Measurements from ENCODE around the gene SLC6A2. TPM values are rescaled to one million over a fixed set of nuclear protein-coding genes. Genes with fewer than 3 reads are reported as not detected.

Gene SLC6A2
- total and polyA plus RNA-seq, 2 of the 13 experiments (the other 11 are each of a cell fraction or from before 2014, with no cell fraction given) = 0.62 to 0.66 TPM

DNA sequence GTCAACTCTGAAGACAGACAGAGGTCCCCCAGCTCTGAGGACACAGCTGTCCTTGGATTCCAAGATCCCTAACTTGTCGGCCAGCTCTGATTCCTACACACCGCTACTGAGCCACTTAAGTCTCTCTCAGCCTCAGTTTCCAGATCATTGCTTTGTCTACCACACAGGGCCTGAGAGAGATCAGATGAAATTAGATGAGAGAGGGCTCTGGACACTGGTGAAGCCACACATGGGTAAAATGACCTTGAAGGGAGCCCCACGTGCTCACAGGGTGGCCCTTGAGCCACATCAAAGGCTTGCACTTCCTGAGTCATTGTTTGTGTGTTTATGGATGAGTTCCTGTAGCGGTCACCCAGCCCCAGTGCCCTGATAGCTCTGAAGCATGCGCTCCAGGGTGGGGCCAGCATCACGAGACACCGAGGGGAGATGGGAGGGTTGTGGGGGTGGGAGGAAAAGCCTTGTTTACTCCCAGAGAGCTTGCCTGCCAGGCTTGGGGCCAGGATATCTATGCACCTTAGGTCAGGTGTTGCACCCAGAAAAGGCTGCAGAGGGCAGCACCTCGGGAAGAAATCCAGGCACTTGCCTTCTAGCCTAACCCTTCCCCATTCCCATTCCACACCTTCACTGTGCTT lies 32.7 kb upstream of the SLC6A2 start (continued):
- TF ChIP-seq, protein P1, sequence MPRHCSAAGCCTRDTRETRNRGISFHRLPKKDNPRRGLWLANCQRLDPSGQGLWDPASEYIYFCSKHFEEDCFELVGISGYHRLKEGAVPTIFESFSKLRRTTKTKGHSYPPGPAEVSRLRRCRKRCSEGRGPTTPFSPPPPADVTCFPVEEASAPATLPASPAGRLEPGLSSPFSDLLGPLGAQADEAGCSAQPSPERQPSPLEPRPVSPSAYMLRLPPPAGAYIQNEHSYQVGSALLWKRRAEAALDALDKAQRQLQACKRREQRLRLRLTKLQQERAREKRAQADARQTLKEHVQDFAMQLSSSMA (CRISPR knock-in tag; IDR thresholded peaks at IDR 0.05) = peak; percentile 79; the same call in 1 of the 2 replicates
- TF ChIP-seq, protein P2, sequence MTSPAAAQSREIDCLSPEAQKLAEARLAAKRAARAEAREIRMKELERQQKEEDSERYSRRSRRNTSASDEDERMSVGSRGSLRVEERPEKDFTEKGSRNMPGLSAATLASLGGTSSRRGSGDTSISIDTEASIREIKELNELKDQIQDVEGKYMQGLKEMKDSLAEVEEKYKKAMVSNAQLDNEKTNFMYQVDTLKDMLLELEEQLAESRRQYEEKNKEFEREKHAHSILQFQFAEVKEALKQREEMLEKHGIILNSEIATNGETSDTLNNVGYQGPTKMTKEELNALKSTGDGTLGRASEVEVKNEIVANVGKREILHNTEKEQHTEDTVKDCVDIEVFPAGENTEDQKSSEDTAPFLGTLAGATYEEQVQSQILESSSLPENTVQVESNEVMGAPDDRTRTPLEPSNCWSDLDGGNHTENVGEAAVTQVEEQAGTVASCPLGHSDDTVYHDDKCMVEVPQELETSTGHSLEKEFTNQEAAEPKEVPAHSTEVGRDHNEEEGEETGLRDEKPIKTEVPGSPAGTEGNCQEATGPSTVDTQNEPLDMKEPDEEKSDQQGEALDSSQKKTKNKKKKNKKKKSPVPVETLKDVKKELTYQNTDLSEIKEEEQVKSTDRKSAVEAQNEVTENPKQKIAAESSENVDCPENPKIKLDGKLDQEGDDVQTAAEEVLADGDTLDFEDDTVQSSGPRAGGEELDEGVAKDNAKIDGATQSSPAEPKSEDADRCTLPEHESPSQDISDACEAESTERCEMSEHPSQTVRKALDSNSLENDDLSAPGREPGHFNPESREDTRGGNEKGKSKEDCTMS (CRISPR knock-in tag; conservative IDR thresholded peaks at IDR 0.05) = no peak; the same call in 1 of the 2 replicates
- no peak for TF ChIP-seq ZC3H4 (CRISPR knock-in tag; IDR thresholded peaks at IDR 0.05; ENCODE audit: borderline replicate concordance)
- TF ChIP-seq ZNF256 (CRISPR knock-in tag; conservative IDR thresholded peaks at IDR 0.05) = peak; percentile 87
- TF ChIP-seq THYN1 (CRISPR knock-in tag; IDR thresholded peaks at IDR 0.05; ENCODE audit: borderline replicate concordance, low read depth) = no peak
- peak; percentile 33; the same call in 1 of the 2 replicates for TF ChIP-seq ZNF749 (CRISPR knock-in tag; IDR thresholded peaks at IDR 0.05; ENCODE audit: borderline replicate concordance)
- TF ChIP-seq SPEN (CRISPR knock-in tag; IDR thresholded peaks at IDR 0.05; ENCODE audit: low read depth) = peak; percentile 40; the same call in 1 of the 2 replicates
- TF ChIP-seq, protein P3, sequence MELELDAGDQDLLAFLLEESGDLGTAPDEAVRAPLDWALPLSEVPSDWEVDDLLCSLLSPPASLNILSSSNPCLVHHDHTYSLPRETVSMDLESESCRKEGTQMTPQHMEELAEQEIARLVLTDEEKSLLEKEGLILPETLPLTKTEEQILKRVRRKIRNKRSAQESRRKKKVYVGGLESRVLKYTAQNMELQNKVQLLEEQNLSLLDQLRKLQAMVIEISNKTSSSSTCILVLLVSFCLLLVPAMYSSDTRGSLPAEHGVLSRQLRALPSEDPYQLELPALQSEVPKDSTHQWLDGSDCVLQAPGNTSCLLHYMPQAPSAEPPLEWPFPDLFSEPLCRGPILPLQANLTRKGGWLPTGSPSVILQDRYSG (CRISPR knock-in tag; IDR thresholded peaks at IDR 0.05) = peak; percentile 81; the same call in 1 of the 2 replicates
- peak; percentile 87; the same call in 1 of the 2 replicates for TF ChIP-seq ZNF510 (CRISPR knock-in tag; IDR thresholded peaks at IDR 0.05; ENCODE audit: low read depth)
- no peak; the same call in 1 of the 2 replicates for TF ChIP-seq ATF6 (CRISPR knock-in tag; conservative IDR thresholded peaks at IDR 0.05)
- TF ChIP-seq NONO (IDR thresholded peaks at IDR 0.05) = no peak
- no peak for TF ChIP-seq NONO (CRISPR knock-in tag; conservative IDR thresholded peaks at IDR 0.05)
- peak; percentile 82 for TF ChIP-seq REPIN1 (CRISPR knock-in tag; IDR thresholded peaks at IDR 0.05; ENCODE audit: borderline replicate concordance, low read depth)
- peak; percentile 95; the same call in 1 of the 2 replicates for TF ChIP-seq ZNF614 (CRISPR knock-in tag; IDR thresholded peaks at IDR 0.05; ENCODE audit: borderline replicate concordance)
- peak; percentile 100 for TF ChIP-seq SALL1 (CRISPR knock-in tag; IDR thresholded peaks at IDR 0.05)
- TF ChIP-seq ZNF678 (CRISPR knock-in tag; IDR thresholded peaks at IDR 0.05) = peak; percentile 56; the same call in 1 of the 2 replicates
- no peak; the same call in 1 of the 2 replicates for TF ChIP-seq ARHGAP35 (CRISPR knock-in tag; IDR thresholded peaks at IDR 0.05; ENCODE audit: borderline replicate concordance)
- no peak for TF ChIP-seq ZNF367 (CRISPR knock-in tag; IDR thresholded peaks at IDR 0.05; ENCODE audit: borderline replicate concordance)
- TF ChIP-seq ZNF224 (CRISPR knock-in tag; IDR thresholded peaks at IDR 0.05) = peak; percentile 76; the same call in 1 of the 2 replicates
- TF ChIP-seq RAD51 (IDR thresholded peaks at IDR 0.05; ENCODE audit: borderline replicate concordance) = peak; percentile 39; the same call in 1 of the 2 replicates
- TF ChIP-seq GFI1 (CRISPR knock-in tag; IDR thresholded peaks at IDR 0.05; ENCODE audit: borderline replicate concordance) = peak; percentile 95
- no peak for TF ChIP-seq HNRNPL (IDR thresholded peaks at IDR 0.05; ENCODE audit: low read depth, low read length)
- TF ChIP-seq ZNF740 (CRISPR knock-in tag; IDR thresholded peaks at IDR 0.05) = no peak; the same call in 1 of the 2 replicates
